Panc1 (cell line): Measurements from ENCODE around the gene ADK. TPM values are rescaled to one million over a fixed set of nuclear protein-coding genes. Genes with fewer than 3 reads are reported as not detected.

ENCODE experiments used
- ATAC-seq: fragments of 200-7000 bp; cut with Tn5 transposase; 2 replicates; pipeline ENCODE4 v1.9.1; 2020; ENCODE audit warnings: mild to moderate bottlenecking, moderate library complexity
- BruUV-seq: library from RNA; stranded (reverse); fragments of 400-500 nt; replicated peaks from 2 replicates; lab custom pipeline; 2021; lab: Mats Ljungman, UMichigan
- CTCF ChIA-PET: fragments of 300-600 bp; sonication (Branson Sonifier 250); formaldehyde crosslinking; loops from one replicate; lab custom pipeline; 2022; ENCODE audit warnings: antibody characterized with exemption; lab: Charles Lee
- POLR2A ChIA-PET: fragments of 300-600 bp; sonication (Branson Sonifier 250); formaldehyde crosslinking; loops from one replicate; lab custom pipeline; 2022; ENCODE audit warnings: antibody characterized with exemption; lab: Charles Lee
- DNase-seq: peaks from one replicate; pipeline ENCODE4 v3.0.0-alpha.2; 2010; ENCODE audit warnings: low read depth, low spot score
- H3K27ac ChIP-seq: 2 replicates; pipeline ENCODE4 v1.5.1; 2011; ENCODE audit warnings: mild to moderate bottlenecking, low read length, inconsistent platforms
- H3K27me3 ChIP-seq: fragments of 200-500 bp; sonication (Bioruptor generic); 2 replicates; pipeline ENCODE4 v1.6.0; 2014; ENCODE audit warnings: low read length, inconsistent platforms; ENCODE audit not compliant: control insufficient read depth, insufficient read depth
- H3K36me3 ChIP-seq: fragments of 200-500 bp; sonication (Bioruptor generic); 2 replicates; pipeline ENCODE4 v1.5.1; 2014; ENCODE audit warnings: inconsistent platforms, mild to moderate bottlenecking, low read length, moderate library complexity; ENCODE audit not compliant: control insufficient read depth, insufficient read depth
- H3K4me1 ChIP-seq: 2 replicates; pipeline ENCODE4 v1.5.1; 2011; ENCODE audit warnings: inconsistent platforms, mild to moderate bottlenecking, low read length, moderate library complexity; ENCODE audit not compliant: control insufficient read depth, insufficient read depth
- H3K4me3 ChIP-seq, 2 experiments: 2 replicates each; pipeline ENCODE4 v1.5.1; 2011 to 2012; ENCODE audit warnings: low read depth in 2 of 2, low read length in 2 of 2, mild to moderate bottlenecking in 2 of 2, inconsistent platforms in 1 of 2, moderate library complexity in 1 of 2
- H3K9me3 ChIP-seq: fragments of 200-500 bp; sonication (Bioruptor generic); 2 replicates; pipeline ENCODE4 v1.5.1; 2014; ENCODE audit warnings: low read depth, mild to moderate bottlenecking, inconsistent platforms, low read length, moderate library complexity; ENCODE audit not compliant: control insufficient read depth, insufficient read depth
- POLR2AphosphoS5 ChIP-seq: IDR thresholded peaks from 2 replicates; pipeline ENCODE4 v1.6.1; 2012; ENCODE audit warnings: mild to moderate bottlenecking, low read depth, low read length, moderate library complexity
- SIN3A ChIP-seq: IDR thresholded peaks from 2 replicates; pipeline ENCODE4 v1.6.1; 2012; ENCODE audit warnings: low read depth, mild to moderate bottlenecking, low read length, moderate library complexity, borderline replicate concordance; ENCODE audit not compliant: insufficient read depth
- TCF7L2 ChIP-seq: IDR thresholded peaks from 2 replicates; pipeline ENCODE4 v1.6.1; 2011; ENCODE audit warnings: mild to moderate bottlenecking, low read depth, low read length, inconsistent platforms
- in situ Hi-C: cut with HindIII; loops from 2 replicates; pipeline ENCODE4 v1.10.0; 2016; ENCODE audit warnings: low sequenced_read_pairs, low pct_unique_long_range_greater_than_20kb
- intact Hi-C: fragments of 100-400 bp; cut with micrococcal nuclease; formaldehyde crosslinking; loops from one replicate; pipeline ENCODE4 v1.10.0; 2022; ENCODE audit not compliant: unreplicated experiment
- total RNA-seq: library from RNA; stranded (reverse); gene quantifications from one replicate; pipeline ENCODE4 v1.2.1, GENCODE V29; 2021; ENCODE audit not compliant: unreplicated experiment
- TF ChIP-seq, protein P1 (sequence below), 2 experiments: IDR thresholded peaks; 2 replicates each; pipeline ENCODE4 v1.6.1; 2011 to 2012; ENCODE audit warnings: low read depth in 2 of 2, control low read depth in 1 of 2, low read length in 1 of 2, mild to moderate bottlenecking in 1 of 2, moderate library complexity in 1 of 2; ENCODE audit not compliant: insufficient read depth in 1 of 2
- TF ChIP-seq, protein P2 (sequence below): fragments of 450-650 bp; IDR thresholded peaks from 2 replicates; pipeline ENCODE4 v1.5.1; 2017; ENCODE audit warnings: mild to moderate bottlenecking

ADK gene
- total RNA-seq, 1 experiment from 2014 or later = 64.5 TPM

DNA sequence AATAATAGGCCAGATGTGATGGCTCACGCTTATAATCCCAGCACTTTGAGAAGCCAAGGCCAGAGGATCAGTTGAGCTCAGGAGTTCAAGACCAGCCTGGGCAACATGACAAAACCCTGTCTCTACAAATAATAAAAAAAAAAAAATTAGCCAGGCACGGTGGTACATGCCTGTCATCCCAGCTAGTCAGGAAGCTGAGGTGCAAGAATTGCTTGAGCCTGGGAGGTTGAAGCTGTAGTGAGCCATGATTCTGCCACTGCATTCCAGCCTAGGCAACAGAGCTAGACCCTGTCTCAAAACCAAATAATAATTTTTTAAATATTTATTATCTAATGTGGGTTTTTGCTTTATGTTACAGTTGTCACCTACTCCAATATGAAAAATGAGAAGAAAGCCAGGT is 178.9 kb downstream of the ADK start:
- TF ChIP-seq, protein P1, sequence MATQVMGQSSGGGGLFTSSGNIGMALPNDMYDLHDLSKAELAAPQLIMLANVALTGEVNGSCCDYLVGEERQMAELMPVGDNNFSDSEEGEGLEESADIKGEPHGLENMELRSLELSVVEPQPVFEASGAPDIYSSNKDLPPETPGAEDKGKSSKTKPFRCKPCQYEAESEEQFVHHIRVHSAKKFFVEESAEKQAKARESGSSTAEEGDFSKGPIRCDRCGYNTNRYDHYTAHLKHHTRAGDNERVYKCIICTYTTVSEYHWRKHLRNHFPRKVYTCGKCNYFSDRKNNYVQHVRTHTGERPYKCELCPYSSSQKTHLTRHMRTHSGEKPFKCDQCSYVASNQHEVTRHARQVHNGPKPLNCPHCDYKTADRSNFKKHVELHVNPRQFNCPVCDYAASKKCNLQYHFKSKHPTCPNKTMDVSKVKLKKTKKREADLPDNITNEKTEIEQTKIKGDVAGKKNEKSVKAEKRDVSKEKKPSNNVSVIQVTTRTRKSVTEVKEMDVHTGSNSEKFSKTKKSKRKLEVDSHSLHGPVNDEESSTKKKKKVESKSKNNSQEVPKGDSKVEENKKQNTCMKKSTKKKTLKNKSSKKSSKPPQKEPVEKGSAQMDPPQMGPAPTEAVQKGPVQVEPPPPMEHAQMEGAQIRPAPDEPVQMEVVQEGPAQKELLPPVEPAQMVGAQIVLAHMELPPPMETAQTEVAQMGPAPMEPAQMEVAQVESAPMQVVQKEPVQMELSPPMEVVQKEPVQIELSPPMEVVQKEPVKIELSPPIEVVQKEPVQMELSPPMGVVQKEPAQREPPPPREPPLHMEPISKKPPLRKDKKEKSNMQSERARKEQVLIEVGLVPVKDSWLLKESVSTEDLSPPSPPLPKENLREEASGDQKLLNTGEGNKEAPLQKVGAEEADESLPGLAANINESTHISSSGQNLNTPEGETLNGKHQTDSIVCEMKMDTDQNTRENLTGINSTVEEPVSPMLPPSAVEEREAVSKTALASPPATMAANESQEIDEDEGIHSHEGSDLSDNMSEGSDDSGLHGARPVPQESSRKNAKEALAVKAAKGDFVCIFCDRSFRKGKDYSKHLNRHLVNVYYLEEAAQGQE (IDR thresholded peaks at IDR 0.05; ENCODE audit: insufficient read depth in 1 of 2, low read depth in 2 of 2, low read length in 1 of 2) = no peak
- TF ChIP-seq TCF7L2 (no peak), SIN3A (no peak), POLR2AphosphoS5 (no peak)
- TF ChIP-seq, protein P2, sequence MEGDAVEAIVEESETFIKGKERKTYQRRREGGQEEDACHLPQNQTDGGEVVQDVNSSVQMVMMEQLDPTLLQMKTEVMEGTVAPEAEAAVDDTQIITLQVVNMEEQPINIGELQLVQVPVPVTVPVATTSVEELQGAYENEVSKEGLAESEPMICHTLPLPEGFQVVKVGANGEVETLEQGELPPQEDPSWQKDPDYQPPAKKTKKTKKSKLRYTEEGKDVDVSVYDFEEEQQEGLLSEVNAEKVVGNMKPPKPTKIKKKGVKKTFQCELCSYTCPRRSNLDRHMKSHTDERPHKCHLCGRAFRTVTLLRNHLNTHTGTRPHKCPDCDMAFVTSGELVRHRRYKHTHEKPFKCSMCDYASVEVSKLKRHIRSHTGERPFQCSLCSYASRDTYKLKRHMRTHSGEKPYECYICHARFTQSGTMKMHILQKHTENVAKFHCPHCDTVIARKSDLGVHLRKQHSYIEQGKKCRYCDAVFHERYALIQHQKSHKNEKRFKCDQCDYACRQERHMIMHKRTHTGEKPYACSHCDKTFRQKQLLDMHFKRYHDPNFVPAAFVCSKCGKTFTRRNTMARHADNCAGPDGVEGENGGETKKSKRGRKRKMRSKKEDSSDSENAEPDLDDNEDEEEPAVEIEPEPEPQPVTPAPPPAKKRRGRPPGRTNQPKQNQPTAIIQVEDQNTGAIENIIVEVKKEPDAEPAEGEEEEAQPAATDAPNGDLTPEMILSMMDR = no peak
- Histone ChIP-seq H3K27ac (no peak overlapping the region), H3K27me3 (no peaks in the 10 kb centered on the region), H3K9me3 (no peaks in the 10 kb centered on the region), H3K4me3 (no peak overlapping the region), H3K36me3 (no peaks in the 10 kb centered on the region), H3K4me1 (no peaks in the 10 kb centered on the region)
- BruUV-seq = no TSS peak
- intact Hi-C loops (no loop called here), in situ Hi-C loops (no loop called here)
- ATAC-seq (no peak), DNase-seq (no peak)
- ChIA-PET POLR2A (no interaction called here), CTCF (no interaction called here)

DNA sequence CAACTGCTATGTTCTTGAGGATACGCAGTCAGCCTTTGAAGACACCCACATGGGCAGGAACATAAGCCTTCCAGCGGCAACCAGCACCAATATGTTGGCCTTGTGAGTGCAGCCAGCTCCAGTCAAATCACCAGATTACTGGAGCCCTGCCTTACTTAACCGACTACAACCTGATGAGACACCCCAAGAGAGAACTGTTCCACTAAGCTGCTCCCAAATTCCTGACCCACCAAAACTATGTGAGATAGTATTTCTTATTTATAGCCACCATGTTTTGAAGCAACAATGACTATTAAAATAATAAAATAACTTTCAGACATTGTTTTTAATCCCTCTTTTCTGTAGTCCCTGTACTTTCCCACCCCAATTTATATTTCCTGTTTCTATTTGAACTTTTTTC is 179.6 kb downstream of the ADK start:
- CTCF ChIA-PET = no interaction called here
- POLR2A ChIA-PET = no interaction called here
- no peaks in the 10 kb centered on the region for H3K4me1 ChIP-seq
- TF ChIP-seq SIN3A = no peak
- TF ChIP-seq, protein P2 = no peak
- no peak for TF ChIP-seq TCF7L2
- TF ChIP-seq POLR2AphosphoS5 = no peak
- TF ChIP-seq, protein P1 (IDR thresholded peaks at IDR 0.05; ENCODE audit: insufficient read depth in 1 of 2, low read depth in 2 of 2, low read length in 1 of 2) = no peak
- no peak overlapping the region for H3K4me3 ChIP-seq
- H3K9me3 ChIP-seq = no peaks in the 10 kb centered on the region
- in situ Hi-C loops (no loop called here), intact Hi-C loops (no loop called here)
- H3K27me3 ChIP-seq = no peaks in the 10 kb centered on the region
- no peak overlapping the region for H3K27ac ChIP-seq
- no TSS peak for BruUV-seq
- DNase-seq (no peak), ATAC-seq (no peak)
- no peaks in the 10 kb centered on the region for H3K36me3 ChIP-seq
